A673 (cell line): ENCODE measurements around the gene ZSCAN16. TPM values are rescaled to one million over a fixed set of nuclear protein-coding genes. Genes with fewer than 3 reads are reported as not detected.

Experiments used
- BruUV-seq: library from RNA; stranded (reverse); fragments of 400-500 nt; replicated peaks from 2 replicates; lab custom pipeline; 2021; lab: Mats Ljungman, UMichigan
- CTCF ChIA-PET: fragments of 300-600 bp; sonication (Branson Sonifier 250); formaldehyde crosslinking; loops from one replicate; lab custom pipeline; 2022; ENCODE audit warnings: antibody characterized with exemption; lab: Charles Lee
- POLR2A ChIA-PET: fragments of 300-600 bp; sonication (Branson Sonifier 250); formaldehyde crosslinking; loops from one replicate; lab custom pipeline; 2022; ENCODE audit warnings: antibody characterized with exemption; ENCODE audit not compliant: low non-redundant PET; lab: Charles Lee
- DNase-seq: peaks from one replicate; pipeline ENCODE4 v3.0.0-alpha.2; 2015; ENCODE audit warnings: low spot score
- H3K27ac ChIP-seq: fragments of 200-600 bp; sonication (generic); 2 replicates; pipeline ENCODE4 v1.5.1; 2016; ENCODE audit warnings: mixed run types, low read depth, mild to moderate bottlenecking, mixed read lengths, antibody characterized with exemption, low read length; ENCODE audit not compliant: poor library complexity, severe bottlenecking
- H3K27me3 ChIP-seq: fragments of 200-600 bp; sonication (generic); replicated peaks from 2 replicates; pipeline ENCODE4 v1.6.1; 2017; ENCODE audit warnings: mixed run types, low read depth, mild to moderate bottlenecking, mixed read lengths, antibody characterized with exemption, low read length; ENCODE audit not compliant: insufficient read depth, poor library complexity
- H3K36me3 ChIP-seq: fragments of 200-600 bp; sonication (generic); 2 replicates; pipeline ENCODE4 v1.6.1; 2016; ENCODE audit warnings: mixed run types, mild to moderate bottlenecking, mixed read lengths, antibody characterized with exemption, low read length; ENCODE audit not compliant: insufficient read depth, poor library complexity, severe bottlenecking
- H3K4me1 ChIP-seq: fragments of 200-600 bp; sonication (generic); 2 replicates; pipeline ENCODE4 v1.6.1; 2017; ENCODE audit warnings: mixed run types, mild to moderate bottlenecking, mixed read lengths, antibody characterized with exemption, low read length; ENCODE audit not compliant: insufficient read depth, poor library complexity, severe bottlenecking
- H3K4me3 ChIP-seq: fragments of 200-600 bp; sonication (generic); 2 replicates; pipeline ENCODE4 v1.5.1; 2016; ENCODE audit warnings: low read depth, mixed run types, mild to moderate bottlenecking, mixed read lengths, low read length; ENCODE audit not compliant: poor library complexity, severe bottlenecking
- H3K9me3 ChIP-seq: fragments of 200-600 bp; sonication (generic); 2 replicates; pipeline ENCODE4 v1.6.1; 2016; ENCODE audit warnings: mixed run types, low read depth, mild to moderate bottlenecking, mixed read lengths, antibody characterized with exemption, low read length; ENCODE audit not compliant: poor library complexity, severe bottlenecking
- CTCF ChIP-seq: fragments of 300-800, 200-600 bp; sonication (generic); conservative IDR thresholded peaks from 2 replicates; pipeline ENCODE4 v1.5.1; 2017; ENCODE audit warnings: low read depth, mild to moderate bottlenecking, antibody characterized with exemption, low read length, moderate library complexity, mixed read lengths
- EZH2 ChIP-seq: fragments of 200-600 bp; sonication (generic); IDR thresholded peaks from 2 replicates; pipeline ENCODE4 v1.6.1; 2017; ENCODE audit warnings: borderline replicate concordance, low read depth, mild to moderate bottlenecking, mixed read lengths, antibody characterized with exemption, low read length; ENCODE audit not compliant: poor library complexity, severe bottlenecking
- intact Hi-C: fragments of 100-400 bp; cut with micrococcal nuclease; formaldehyde crosslinking; loops from one replicate; pipeline ENCODE4 v1.10.0; 2022; ENCODE audit not compliant: unreplicated experiment
- total RNA-seq: library from RNA; stranded (reverse); gene quantifications from 2 replicates; pipeline ENCODE4 v1.2.3, GENCODE V29; 2021

The ZSCAN16 gene
- total RNA-seq, 1 experiment from 2014 or later: 8.0 TPM

GRCh38 chr6:28125401-28125800, 992 bp downstream of the ZSCAN16 start:
- peaks cover 40% of the 10 kb centered on the region for H3K36me3 ChIP-seq
- H3K9me3 ChIP-seq: no peaks in the 10 kb centered on the region
- peak overlapping the region; percentile 69 for H3K4me3 ChIP-seq
- intact Hi-C loops: no loop called here
- no TSS peak for BruUV-seq
- POLR2A ChIA-PET: interaction anchor here (0.5 kb wide), 1 partner anchor 132 kb away, joined by 3 read pairs; no protein-coding TSS in a partner anchor
- TF ChIP-seq CTCF (no peak), EZH2 (no peak)
- H3K27ac ChIP-seq: peak overlapping the region; percentile 73
- CTCF ChIA-PET: no interaction called here
- no peaks in the 10 kb centered on the region for H3K27me3 ChIP-seq
- H3K4me1 ChIP-seq: peaks cover 4% of the 10 kb centered on the region
- no peak for DNase-seq

DNA sequence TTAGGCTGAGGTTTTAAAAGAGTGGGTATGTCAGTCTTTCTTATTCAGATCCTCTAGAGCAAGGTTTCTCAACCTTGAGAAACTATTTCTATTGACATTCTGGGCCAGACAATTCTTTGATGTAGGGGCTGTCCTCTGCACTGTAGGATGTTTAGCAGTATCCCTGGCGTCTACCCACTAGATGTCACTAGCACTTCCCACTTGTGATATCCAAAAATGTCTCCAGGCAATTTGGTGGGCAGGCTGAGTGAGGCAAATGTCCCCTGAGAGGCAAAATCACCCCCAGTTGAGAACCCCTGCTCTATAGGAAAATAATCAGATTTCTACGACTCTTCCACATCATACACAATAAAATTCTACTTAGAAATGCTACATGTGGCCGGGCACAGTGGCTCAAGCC, 9.6 kb downstream of the ZSCAN16 start:
- H3K9me3 ChIP-seq: no peaks in the 10 kb centered on the region
- no TSS peak for BruUV-seq
- ChIA-PET POLR2A (no interaction called here), CTCF (no interaction called here)
- H3K36me3 ChIP-seq: peaks cover 28% of the 10 kb centered on the region
- H3K27me3 ChIP-seq: no peaks in the 10 kb centered on the region
- peaks cover 18% of the 10 kb centered on the region for H3K4me1 ChIP-seq
- H3K27ac ChIP-seq: no peak overlapping the region
- TF ChIP-seq CTCF: peak; percentile 68
- no peak for TF ChIP-seq EZH2
- peak; percentile 75 for DNase-seq
- intact Hi-C loops: loop anchor here (10.0 kb wide), 2 partner anchors 121 to 451 kb away; partner anchors contain the start of genes NKAPL and ZKSCAN4
- no peak overlapping the region for H3K4me3 ChIP-seq

- ChIA-PET CTCF (interaction anchor here (0.7 kb wide), 1 partner anchor 222 kb away, joined by 4 read pairs; no protein-coding TSS in a partner anchor), POLR2A (no interaction called here)
- TF ChIP-seq CTCF (no peak), EZH2 (no peak)
- Histone ChIP-seq H3K27me3 (no peaks in the 10 kb centered on the region), H3K27ac (no peak overlapping the region), H3K4me3 (no peak overlapping the region), H3K4me1 (peaks cover 18% of the 10 kb centered on the region), H3K36me3 (peaks cover 20% of the 10 kb centered on the region), H3K9me3 (no peaks in the 10 kb centered on the region)
- intact Hi-C loops: loop anchor here (5.0 to 10.0 kb wide), 3 partner anchors 120 to 450 kb away; partner anchors contain the start of genes NKAPL, ZKSCAN4 and ZSCAN31
- BruUV-seq: no TSS peak
- DNase-seq: no peak
Observed at GRCh38 chr6:28134716-28135115, 10.3 kb downstream of the ZSCAN16 start.
